Fibroblast of lung (primary cell): Measurements from ENCODE around the gene NAA60.

ENCODE experiments used
- CTCF ChIP-seq, 2 donors: IDR thresholded peaks in 1 of 2; conservative IDR thresholded peaks in 1 of 2; 1 replicate in 1 of 2; 2 replicates in 1 of 2; pipeline ENCODE4 v1.5.1; 2011 to 2012; ENCODE audit warnings: low read length in 2 of 2, control low read depth in 1 of 2, inconsistent platforms in 1 of 2, low read depth in 1 of 2, mild to moderate bottlenecking in 1 of 2
- EZH2 ChIP-seq: IDR thresholded peaks from 2 replicates; pipeline ENCODE4 v1.5.1; 2012; ENCODE audit warnings: low read length, control low read depth, mild to moderate bottlenecking; ENCODE audit errors: missing control alignments

GRCh38 chr16:3518292-3518985, 75.0 kb downstream of the NAA60 start:
- TF ChIP-seq CTCF (conservative IDR thresholded peaks at IDR 0.05 in 1 of 2, IDR thresholded peaks at IDR 0.05 in 1 of 2; ENCODE audit: low read depth in 1 of 2, low read length in 2 of 2) (no peak), EZH2 (no peak)
